PC-3 (cell line): Measurements from ENCODE around the gene PRPF39.
"Not testable (repeated sequence)": the region's sequence is repeated elsewhere in the genome, so short reads cannot be mapped to it uniquely, and the experiment has no call there.

ENCODE experiments used
- CTCF ChIP-seq: fragments of 300-600 bp; sonication (generic); conservative IDR thresholded peaks from 2 replicates; pipeline ENCODE4 v1.5.1; 2017; ENCODE audit warnings: antibody characterized with exemption, low read depth, mild to moderate bottlenecking, low read length
- EZH2 ChIP-seq: fragments of 300-600 bp; sonication (generic); IDR thresholded peaks from one replicate; pipeline ENCODE4 v1.6.1; 2017; ENCODE audit warnings: antibody characterized with exemption, mild to moderate bottlenecking, low read length; ENCODE audit not compliant: unreplicated experiment

GRCh38 chr14:45142083-45142482 is 58.2 kb downstream of the PRPF39 start:
- TF ChIP-seq CTCF, EZH2: not testable (repeated sequence)
